Posterior vena cava (tissue), 2 donors: ENCODE data around the gene WASF2. TPM values are rescaled to one million over a fixed set of nuclear protein-coding genes. Genes with fewer than 3 reads are reported as not detected.

Experiments used
- DNase-seq: peaks from one replicate; pipeline ENCODE4 v3.0.0-alpha.2; 2020; ENCODE audit warnings: low spot score
- intact Hi-C, 2 donors: fragments of 100-400 bp; cut with DNase I; formaldehyde crosslinking; loops; one replicate each; pipeline versions ENCODE4 v1.14.1 to v1.14.2; 2022 to 2023
- total RNA-seq, 2 donors: library from RNA; stranded (reverse); fragmentation: NEBNext Ultra II Directional; extraction: Animal tissue kit (Norgen Biotek cat#: 25700); gene quantifications; one replicate each; pipeline ENCODE4 v1.2.1, GENCODE V29; 2021
- donor health status: DM: yes; HTN: yes; CAD: no.
- donor health status: DM: yes; HTN: yes; CAD: no.

Gene WASF2
- total RNA-seq, 2 donors from 2014 or later, result 154 to 155 TPM

DNA sequence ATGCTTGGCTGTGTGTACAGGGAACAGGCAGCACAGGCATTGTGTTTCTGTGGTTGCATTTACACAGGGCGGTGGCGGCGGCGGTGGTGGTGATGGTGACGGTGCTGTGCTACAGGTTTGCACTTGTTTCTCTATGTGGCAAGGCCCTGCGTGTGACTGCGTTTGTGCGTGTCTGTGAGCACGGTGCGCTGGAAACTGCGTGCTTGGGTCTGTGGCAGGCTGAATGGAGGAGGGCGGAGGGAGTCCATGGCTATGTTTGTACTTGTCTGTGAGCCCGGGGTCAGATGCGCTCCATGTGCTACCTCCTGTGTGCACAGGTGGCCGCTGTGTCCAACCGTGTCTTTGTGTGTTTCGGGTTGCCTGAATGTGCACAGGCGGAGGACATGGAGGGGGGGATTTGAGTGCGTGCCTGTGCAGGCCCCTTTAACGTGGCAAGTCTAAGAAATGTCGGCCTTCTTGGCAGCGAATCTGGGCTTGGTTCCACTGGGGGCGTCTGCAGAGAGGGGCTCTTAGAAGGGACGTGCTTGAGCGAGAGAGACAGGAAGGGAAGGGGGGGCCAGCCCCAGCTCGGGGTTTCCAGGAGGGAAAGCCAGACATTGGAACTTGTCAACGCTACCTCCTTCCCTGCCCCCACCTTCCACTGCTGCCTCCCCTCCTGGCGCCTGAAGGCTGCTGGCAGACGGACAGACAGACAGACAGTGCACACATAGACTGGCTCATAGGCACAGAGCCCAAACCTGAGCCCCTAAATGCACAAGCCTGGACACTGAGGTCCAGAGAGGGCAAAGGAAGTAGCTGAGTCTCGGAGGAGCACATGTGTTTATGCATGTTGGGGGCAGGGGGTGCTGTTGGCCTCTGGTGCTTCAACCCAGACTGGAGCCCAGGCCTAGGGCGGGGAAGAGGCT lies 32.7 kb upstream of the WASF2 start:
- intact Hi-C loops, result no loop called here
- peak; percentile 81 for DNase-seq

- DNase-seq, result no peak
- intact Hi-C loops, result no loop called here
Observed at GRCh38 chr1:27521861-27522431, 32.0 kb upstream of the WASF2 start.

DNA sequence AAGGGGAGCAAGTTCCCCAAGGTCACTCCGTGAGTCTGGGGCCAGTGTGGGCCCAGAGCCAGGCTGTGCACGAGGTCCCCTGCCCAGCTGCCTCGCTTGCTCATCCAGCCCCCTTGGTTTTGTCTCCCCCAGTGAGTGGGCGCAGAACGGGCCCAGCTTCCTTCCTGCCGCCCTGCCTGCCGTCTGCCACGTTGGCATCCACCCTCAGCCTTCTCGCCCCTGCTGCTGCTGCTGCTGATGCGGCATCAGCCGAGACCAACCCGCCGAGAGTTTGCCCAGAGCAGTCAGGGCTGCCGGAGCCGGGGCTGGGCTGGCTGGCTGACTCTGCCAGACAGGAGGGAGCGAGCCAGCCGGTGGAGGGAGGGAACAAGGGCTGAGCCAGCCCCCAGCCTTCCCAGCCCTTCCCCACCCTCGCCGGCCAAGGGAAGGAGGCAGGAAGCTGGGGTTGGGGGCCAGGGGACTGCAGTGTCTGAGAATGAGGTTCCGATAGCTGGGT lies 31.4 kb upstream of the WASF2 start:
- intact Hi-C loops, result no loop called here
- peak; percentile 85 for DNase-seq

DNA sequence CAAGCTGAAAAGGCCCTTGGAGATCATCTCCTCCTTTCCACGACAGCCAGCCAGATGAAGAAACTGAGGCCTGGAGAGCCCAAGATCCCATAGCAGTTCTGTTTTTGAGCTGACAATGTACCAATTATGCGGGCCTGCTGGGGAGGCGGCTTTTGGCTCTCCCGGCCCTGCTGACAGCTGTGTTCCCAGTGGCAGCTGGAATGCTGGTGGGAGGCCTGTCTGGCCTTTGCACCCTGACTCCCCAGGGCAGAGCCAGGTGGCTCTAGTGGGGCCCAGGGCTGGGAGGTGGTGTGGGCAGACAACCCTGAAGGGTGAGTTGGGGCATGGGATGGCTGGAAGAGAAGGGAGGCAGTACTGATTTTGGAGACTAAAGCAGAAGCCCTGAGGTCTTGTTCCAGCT lies 30.7 kb upstream of the WASF2 start:
- DNase-seq, result no peak
- intact Hi-C loops, result no loop called here

GRCh38 chr1:27519331-27520258 lies 29.6 kb upstream of the WASF2 start:
- intact Hi-C loops, result no loop called here
- no peak for DNase-seq

DNA sequence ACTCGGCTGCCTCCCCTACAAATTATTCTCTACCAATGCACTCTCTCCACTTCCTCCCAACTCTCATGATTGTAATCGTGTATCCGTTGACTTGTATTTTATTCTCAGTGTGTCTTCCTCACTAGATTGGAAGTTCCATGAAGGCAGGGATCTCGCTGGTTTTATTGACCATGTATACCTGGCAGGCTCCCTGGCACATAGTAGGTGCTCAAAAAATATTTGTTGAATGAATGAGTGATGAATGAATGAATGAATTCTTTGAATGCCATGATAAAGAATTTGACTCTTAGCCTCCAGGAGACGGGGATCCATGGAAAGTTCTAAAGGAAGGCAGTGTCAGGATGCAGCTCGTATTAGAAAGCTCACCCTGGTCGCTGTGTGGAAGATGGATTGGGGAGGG lies 28.8 kb upstream of the WASF2 start:
- intact Hi-C loops, result no loop called here
- DNase-seq, result no peak

GRCh38 chr1:27517907-27518718 lies 28.1 kb upstream of the WASF2 start:
- DNase-seq, result no peak
- intact Hi-C loops, result no loop called here

DNA sequence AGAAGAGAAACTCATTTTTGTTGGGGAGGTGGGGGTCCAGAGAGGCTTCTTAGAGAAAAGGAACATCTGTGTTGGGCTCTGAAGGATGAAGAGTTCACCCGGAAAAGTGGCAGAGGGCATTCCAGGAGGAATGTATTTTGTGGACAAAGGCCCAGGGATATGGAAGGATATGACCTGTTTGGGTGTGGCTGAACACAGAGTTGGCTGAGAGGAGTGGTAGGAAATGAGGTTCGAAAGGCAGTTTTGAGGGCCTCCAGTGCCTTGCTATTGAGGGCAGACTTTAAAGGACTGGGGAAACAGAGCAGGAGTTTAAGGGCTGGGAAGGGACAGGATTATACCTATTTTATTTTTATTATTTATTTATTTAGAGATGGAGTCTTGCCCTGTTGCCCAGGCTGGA lies 27.3 kb upstream of the WASF2 start:
- intact Hi-C loops, result no loop called here
- DNase-seq, result no peak

GRCh38 chr1:27515626-27516025 lies 25.7 kb upstream of the WASF2 start:
- DNase-seq, result no peak

DNA sequence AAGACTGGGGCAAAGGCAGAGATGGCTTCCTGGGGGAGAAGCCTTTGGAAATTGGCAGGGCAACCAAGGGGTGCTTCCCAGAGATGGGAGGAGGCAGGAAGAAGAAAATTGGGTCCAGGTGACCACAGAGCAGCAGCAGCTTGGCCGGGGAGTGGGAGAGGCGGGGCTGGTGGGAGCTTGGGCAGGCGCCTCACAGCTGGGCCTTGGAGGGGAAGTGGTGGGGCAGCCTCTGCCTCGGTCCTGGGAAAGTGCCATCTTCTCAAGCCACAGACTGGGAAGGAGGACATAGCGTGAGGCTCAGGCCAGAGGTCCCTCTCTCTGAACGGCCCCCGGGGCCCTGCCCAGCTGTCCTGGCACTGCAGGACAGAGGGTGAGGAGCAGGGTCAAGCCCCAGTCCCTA lies 24.0 kb upstream of the WASF2 start:
- intact Hi-C loops, result no loop called here
- no peak for DNase-seq

More at GRCh38 chr1:27515626-27516025, 25.7 kb upstream of the WASF2 start:
- intact Hi-C loops, result no loop called here

- no peak for DNase-seq
- intact Hi-C loops, result no loop called here
Observed at GRCh38 chr1:27513528-27513927, 23.6 kb upstream of the WASF2 start.

DNA sequence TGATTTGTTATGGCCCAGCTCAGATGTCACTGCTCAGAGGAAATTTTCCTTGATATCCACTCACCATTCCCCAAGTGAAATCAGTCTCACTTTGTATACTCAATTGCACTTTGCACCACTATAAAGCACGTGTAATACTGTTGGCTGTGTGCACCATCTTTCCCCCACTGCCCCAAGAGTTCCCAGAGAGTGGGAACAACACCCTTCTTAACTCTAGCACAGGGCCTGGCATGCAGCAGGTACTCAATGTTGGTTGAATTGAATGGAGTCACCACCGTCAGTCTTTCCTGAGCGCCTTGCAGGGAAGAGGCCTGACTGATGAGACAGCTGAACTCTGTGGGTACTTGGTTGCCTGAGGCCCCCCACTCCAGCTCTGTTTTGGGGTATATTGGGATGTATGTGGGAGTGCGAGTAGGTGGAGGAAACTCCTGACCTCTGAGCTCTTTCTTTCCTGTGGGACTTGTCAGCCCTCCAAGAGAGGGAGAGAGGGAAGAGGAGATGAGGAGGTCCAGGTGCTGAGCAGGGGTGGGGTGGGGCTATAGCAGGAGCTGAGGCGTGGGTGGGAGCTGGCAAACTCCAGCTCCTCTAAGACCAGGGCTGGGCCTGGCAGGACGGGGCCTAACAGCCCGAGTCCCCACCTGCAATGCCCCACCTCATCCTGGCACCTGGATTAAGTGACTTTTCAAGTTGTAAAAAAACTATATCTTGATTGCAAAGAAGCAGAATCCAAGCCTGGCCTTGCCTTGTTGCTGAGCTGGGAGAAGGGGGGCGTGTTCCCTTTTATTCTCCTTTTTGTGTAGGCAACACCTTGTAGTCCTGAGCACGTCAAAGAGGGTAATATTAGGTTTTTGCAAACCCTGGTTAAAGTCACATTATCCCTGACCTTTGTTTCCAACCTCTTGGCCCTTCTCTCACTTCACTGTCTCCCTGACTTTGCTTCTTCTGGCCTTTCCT lies 19.4 kb upstream of the WASF2 start:
- DNase-seq, result no peak
- intact Hi-C loops, result no loop called here

- no peak for DNase-seq
- intact Hi-C loops, result no loop called here
Observed at GRCh38 chr1:27507960-27508665, 18.1 kb upstream of the WASF2 start.

DNA sequence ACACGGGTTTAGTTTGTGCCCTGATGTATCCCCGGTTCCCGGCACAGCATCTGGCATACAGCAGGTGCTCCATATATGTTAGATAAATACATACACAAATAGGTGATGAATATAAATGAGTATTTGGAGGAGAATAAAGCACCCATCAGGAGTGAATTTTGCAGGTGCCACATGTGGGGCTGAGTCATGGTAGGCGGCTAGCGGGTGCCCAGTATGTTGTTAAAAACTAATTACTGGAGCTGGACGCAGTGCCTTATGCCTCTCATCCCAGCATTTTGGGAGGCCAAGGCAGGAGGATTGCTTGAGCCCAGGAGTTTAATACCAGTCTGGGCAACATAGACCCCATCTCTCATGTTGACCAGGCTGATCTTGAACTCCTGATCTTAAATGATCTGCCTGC lies 16.7 kb upstream of the WASF2 start:
- DNase-seq, result peak; percentile 19
- intact Hi-C loops, result no loop called here

- DNase-seq, result peak; percentile 54
- intact Hi-C loops, result no loop called here
Observed at GRCh38 chr1:27505420-27505680, 15.4 kb upstream of the WASF2 start.

DNA sequence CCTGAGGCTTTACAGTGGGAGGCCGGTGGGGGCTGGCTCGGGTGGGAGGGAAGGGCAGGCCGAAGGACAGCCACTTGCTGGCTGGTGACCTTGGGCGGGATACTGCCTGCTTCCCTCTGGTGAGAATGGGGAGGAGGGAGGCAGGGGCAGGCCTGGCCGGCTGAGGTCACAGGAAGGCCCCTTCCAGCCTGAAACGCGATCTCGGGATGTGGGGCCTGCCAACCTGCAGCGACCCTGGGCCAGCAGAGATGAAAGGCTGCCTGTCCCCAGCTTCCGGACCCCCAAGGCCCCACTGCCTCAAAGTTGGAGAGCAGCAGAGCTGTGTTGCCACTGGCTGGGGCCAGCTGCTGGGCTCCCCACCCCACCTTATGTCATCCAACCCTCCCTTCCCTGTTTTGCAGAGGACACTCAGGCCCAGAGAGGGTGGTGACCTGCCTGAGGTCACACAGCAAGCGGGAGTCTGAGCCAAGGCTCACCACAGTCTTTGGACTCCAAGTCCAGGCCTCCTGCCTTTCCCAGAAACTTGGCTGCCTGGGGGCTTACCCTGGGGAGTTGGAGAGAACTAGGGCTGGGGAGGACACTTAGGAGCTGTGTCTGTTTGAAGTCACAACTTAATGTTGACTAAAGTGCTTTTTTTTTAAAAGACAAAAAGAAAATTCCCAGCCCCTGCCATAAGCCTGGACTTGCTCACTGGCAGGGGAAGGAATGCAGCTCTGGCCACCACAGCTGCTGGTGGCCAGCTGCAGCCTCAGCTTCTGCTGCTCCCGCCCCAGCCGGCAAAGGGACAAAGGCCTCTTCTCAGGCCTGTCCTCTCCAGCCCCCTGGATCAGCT lies 14.8 kb upstream of the WASF2 start:
- DNase-seq, result peak; percentile 93
- intact Hi-C loops, result loop anchor here in 1 of 2 donors (5.0 kb wide), 1 partner anchor 52 kb away; no protein-coding TSS in a partner anchor
